SW480 (cell line): ENCODE data around the gene RBFA.
A peak's percentile ranks its signal among the peaks of the same experiment; 100 is the strongest.

Experiments
- DNase-seq: peaks from one replicate; pipeline ENCODE4 v3.0.0-alpha.2; 2016; ENCODE audit warnings: low spot score

The RBFA gene

DNA sequence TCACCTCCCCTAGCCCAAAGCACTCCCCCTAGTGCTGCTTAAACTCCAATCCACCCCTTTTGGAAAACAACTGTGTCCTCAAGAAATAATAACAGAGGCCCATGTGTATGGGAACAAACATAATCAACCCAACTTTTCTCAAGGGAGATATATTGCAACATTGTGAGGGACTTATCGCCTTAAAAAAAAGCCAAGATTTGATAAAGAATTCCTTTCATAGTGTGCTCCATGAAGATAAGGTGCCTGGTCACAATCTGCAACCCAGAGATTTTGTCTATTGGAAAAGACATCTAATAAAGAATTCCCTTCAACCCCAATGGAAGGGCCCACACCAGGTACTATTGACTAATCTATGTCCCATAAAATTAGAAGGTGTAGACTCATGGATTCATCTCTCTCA is 4.5 kb upstream of the RBFA start:
- DNase-seq, result no peak

DNA sequence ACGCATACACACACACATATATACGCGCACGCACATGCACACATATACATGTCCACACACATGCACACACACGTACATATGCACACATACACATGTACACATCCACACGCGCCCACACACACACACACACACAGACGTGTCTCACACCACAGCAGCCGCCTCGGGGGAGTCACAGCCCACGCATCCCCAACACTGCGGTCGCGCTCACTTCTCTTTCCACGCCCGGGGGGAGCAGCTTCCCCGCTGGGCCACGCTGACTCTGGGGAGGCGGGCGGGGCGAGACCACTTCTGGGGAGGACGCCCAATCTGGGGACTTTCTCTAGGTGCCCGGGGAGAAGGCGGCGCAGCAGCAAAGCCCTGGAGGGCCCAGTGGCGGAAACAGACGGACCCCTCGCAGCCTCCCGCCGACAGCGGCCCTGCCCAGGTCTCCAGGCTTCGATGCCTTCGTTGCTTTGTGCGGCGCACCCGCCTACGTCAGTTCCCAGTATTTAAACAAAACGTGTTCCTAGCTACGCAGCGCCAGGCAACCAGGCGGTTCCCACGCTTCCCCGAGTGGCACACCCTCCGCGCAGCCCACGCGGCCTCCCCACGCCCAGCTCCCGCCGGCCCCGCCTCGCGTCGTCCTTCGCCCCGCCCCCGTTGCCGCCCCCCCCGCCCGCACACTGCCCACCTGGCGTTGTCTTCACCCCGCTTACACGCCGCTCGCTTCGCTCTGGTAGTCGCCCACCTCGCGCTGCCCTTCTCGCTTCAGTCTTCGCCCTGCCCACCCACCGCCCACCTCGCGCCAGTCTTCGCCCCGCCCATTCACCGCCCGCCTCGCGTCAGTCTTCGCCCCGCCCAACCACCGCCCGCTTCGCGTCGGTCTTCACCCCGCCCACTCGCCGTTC is 810 bp upstream of the RBFA start:
- DNase-seq, result peak; percentile 1

DNA sequence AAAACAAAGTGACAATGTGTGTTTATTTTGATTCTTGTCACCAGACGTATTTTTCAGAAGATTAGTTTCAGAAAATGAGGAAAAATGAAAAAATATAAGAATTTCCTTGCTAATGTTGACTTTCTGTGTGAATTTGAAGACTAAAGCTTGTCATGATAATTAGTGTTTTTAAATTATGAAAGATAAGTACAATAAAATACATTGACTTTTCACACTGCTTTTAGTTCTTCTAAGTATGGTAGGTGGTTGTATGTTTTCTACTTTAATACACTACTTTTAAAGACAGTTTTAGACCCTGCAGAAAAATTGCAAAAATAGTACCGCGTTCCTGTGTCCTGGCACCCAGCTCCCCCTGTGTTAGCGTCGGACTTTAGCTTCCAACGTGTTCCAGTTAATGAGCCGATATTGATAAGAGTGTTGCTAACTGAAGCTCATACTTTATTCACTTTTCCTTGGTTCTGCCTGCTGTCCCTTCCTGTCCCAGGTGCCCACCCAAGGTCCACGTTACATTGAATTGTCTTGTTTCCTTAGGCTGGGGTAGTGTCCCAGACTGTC is 695 bp downstream of the RBFA start:
- DNase-seq, result no peak

DNA sequence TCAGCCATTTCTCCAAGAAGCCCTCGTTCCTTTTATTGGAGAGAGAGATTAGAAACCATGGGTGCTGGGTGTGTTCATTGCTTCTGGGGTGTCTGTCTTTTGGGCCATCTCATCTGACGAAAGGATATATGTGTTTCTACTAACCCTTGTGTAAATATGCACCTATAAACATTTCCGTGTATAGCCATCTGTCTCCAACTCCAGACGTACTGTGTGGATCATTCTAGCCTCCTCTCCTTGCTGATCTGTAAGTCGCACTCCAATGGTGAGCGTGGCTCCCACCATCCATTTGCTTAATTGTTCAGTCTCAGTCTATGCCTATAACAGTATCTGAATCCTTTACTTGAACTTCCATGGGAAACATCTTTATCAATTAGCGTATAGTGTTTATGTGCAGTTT is 1.8 kb downstream of the RBFA start:
- DNase-seq, result no peak

DNA sequence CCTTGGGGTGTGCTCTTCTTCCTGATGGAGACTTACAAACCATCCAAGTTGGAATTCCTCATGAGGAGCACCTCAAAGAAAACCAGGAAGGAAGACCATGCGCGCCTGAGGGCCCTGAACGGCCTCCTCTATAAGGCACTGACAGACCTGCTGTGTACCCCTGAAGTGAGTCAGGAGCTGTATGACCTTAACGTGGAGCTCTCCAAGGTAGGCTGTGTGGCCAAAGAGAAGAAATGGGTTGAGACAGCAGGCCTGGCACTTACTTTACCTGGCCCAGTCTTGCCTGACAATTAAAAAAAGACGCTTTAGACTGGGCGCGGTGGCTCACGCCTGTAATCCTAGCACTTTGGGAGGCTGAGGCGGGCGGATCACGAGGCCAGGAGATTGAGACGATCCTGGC is 3.1 kb downstream of the RBFA start:
- DNase-seq, result no peak

DNA sequence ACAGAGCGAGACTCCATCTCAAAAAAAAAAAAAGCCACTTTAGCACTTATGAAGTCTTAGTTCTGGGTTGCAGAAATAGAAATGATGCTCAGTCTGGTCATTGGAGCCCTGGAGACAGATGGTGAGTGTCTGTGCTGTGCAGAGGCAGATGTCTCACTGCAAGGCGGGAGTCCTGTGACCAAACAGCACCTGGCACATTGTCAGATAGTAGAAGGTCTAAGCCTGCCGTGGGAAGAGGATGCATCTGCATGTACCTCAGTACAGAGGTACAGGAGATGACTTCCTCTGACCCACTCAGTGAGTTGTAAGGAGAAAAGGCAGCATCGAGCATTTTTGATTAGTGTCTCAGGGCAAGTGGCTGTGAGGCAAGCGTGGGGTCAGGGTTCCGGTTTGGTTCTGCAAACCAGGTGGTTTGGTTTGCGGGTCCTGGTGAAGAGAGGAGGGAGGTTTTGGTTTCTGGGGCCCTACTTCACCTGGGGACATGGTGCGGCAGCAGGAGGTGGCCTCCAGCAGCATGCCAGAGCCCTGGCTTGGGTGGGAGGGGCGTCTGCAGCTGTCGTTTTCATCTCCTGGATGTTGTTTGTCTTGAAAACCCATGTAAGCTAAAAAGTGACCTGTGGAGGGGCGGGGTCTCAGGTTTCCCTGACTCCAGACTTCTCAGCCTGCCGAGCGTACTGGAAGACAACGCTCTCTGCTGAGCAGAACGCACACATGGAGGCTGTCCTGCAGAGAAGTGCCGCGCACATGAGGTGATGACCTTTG is 3.8 kb downstream of the RBFA start:
- DNase-seq, result no peak

DNA sequence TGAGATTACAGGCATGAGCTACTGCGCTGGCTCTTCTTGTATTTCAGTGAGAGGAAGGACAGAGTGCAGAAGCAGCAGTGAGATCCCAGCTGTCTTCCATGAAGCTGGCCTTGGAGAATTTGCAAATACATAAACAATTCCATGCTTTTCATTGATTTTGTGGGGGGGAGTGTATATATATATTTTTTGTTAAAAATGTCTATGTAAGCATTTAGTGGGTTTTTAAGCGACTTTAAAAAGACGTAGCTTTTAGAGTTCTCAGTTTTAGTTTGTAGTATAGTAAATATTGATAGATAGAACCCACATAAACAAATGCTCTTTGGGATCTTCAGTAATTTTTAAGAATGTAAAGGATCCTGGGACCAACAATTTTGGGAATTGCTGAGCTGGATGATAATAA is 6.3 kb downstream of the RBFA start:
- DNase-seq, result no peak

DNA sequence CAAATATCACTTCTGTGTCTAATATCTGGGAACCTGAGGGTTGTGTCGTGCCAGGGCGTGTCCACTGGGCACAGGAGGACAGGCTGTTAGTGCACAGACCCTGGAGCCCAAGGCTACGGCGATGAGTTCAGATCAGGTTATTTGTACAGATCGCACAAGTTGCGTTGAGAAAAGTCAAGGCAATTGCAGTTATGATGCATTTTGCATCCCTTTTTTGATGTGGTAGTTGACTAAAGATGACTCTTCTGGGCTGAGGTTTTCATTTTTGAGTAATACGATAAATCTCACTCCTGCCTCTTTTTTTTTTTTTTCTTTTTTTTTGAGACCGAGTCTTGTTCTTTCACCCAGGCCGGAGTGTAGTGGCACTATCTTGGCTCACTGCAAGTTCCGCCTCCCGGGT is 7.2 kb downstream of the RBFA start:
- no peak for DNase-seq

DNA sequence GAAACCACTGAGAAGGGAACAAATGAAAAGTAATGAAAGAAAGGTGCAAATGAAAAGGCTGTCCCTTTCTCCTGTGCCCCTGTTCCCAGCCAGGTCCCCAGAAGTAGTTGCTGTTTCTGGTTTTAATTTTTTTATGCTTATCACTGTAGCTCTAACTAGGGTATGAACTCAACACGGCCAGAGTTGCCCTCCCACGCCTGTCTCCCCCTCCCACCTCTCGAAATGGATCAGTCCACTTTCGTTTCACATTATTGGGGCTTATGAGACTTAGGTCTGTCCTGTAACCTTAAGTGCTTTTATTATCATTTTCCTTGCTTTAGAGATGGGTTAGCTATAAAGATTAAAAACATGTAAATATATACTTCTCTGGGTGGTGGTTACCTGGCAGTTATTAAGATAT is 8.6 kb downstream of the RBFA start:
- DNase-seq, result no peak

DNA sequence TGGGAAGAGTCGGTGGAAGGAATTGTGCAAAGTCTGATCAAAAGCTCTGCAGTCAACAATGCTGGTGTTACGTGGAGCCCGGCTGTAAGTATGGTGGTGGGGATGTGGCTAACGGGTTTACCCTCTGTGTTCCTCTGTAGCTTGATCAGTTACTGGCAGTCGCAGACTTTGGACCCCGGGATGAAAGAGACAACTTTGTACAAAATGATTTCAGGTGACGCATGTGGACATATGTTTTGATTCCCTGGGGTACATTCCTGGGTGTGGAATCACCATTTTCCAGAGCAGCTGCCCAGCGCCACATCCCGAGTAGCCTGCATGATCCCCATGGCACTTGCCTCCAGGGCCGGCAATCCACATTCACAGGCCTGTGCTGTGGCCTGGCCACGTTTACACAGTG is 9.8 kb downstream of the RBFA start:
- DNase-seq, result no peak

DNA sequence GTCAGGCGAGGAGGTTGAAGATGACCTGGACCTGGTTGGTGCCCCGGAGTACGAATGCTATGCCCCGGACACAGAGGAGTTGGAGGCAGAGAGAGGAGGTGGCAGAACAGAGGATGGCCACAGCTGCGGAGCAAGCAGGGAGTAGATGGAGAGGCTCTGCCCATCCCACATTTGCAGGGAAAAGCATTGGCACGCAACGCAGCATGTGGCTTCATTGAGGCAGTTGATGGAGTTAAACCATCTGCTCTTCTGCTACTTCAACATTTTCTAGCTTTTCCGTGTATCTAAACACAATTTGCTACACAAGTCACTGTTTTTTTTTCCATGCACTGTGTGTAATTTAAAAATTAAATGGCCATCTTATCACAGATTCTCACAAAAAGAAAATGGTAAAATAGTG is 11.8 kb downstream of the RBFA start:
- DNase-seq, result no peak

DNA sequence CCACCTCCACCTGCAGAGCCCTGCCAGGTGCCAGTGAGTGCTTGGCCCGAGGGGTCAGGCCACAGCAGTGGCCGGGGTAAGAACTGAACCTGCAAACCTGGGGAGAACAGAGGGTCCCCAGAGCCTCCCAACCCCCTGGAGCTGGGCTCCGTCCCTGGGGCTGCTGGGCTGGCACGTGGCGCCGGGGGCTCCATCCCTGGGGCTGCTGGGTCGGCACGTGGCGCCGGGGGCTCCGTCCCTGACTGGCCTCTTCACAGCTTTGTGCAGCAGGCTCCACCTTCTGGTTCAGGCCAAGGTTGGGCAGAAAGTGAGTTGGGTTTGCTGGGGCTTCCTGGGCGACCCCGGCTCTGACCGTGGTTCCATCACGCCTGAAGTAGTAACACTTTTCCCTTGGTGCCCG is 12.2 kb downstream of the RBFA start:
- DNase-seq, result no peak

DNA sequence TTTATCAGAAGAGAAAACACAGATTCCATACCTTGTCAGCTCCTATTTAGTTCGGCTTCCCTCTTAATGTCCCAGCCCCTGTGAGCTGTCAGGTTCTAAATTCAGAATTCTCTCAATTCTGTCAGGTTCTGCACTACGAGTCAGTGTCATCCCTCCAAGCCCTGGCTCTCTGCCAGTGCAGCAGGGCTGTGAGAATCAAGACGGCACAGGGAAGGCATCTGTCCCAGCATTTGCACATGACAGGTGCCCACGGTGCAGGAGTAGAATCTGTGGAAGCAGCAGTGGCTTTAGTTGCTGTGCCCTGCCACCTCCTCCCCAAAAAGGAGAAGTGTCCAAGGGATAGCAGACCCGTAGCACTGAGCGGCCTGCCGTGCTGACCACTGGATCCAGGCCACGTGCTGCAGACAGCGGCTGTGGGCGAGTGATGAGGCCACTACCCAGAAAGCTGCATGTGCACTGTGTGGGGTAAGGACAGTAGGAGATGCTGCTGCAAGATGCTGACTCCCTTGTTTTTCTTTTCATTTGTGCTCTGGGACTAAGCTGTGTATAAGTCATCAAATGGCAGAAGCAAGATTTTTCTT is 12.8 kb downstream of the RBFA start:
- no peak for DNase-seq

DNA sequence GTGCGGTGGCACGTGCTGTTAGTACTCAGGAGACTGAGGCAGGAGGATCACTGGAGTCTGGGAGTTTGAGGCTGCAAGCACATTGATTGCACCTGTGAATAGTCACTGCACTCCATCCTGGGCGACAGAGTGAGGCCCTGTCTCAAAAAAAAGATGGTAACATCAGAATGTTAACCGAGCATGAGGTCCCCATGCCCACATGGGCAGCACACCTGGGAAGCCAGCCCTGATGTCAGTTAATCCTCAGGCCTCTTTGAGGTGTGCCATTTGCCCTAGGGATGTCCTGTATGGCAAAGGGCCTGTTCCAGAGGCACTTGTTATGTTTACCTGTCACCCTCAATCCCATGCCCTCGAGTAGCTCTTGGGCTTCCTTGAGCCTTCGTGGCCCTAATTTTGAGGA is 16.6 kb downstream of the RBFA start:
- DNase-seq, result no peak

DNA sequence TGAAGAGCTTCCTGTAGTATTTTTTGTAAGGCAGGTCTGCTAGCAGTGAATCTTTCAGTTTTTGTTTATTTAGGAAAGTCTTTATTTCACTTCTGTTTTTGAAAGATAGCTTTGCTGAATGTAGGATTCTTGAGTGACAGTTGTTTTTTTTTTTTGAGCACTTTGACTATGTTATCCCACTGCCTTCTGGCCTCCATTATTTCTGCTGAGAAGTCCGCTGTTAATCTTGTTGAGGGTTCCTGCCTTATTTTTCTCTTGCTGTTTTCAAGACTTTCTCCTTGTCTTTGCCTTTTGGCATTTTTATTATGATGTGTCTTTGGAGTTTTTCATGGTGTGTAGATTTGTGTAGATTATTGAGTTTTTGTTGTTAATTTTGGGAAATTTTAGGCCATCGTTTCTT is 21.9 kb downstream of the RBFA start:
- DNase-seq, result no peak

DNA sequence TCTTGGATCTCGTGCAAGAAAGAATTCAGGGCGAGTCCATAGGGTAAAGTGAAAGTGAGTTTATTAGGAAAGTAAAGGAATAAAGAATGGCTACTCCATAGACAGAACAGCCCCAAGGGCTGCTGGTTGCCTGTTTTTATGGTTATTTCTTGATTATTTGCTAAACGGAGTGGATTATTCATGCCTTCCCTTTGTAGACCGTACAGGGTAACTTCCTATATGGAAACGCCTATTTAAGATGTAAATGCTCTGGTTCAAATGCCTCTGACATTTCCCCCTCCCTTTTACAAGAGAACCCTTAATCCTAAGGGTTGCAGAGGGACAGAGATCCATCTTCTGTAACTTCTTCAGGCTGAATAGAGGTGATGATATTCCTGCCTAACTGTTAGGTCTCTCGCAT is 25.7 kb downstream of the RBFA start:
- no peak for DNase-seq

DNA sequence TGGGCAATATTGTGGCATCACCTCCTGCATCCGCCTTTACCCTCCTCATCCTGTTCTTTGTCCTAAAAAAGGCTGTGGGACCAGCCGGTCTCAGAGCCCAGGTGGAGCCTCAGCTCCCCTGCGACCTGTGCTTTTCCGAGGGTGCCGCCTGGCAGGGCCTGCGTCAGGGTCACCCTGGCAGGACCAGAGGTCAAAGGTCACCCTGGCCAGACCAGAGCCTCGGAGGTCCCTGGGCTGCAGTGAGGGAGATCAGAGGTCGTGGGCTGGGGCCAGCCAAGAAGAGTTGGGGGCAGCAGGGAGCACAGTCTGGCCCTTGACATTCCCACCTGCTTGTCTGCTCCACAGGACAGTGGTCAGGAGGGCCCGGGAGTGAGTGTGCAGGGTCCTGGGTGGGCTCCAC is 31.5 kb downstream of the RBFA start:
- no peak for DNase-seq

DNA sequence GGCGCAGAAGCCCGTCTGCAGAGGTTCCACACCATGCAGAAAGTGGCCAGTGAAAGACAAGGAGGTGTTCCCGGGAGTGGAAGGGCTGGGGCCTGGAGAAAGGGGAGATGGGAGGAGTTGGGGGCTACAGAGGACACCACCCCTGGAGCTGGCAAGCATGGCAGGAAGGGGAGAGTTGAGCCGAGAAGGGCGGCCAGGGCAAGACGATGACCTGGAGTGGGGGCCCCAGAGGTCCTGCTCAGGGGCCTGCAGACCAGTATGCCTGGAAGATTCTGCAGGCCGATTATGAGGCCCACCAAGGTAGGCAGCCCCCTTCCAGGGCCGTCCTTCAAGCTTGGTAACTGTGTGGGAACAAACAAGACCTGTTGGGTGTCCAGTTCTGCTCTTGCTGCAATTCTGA is 33.1 kb downstream of the RBFA start:
- no peak for DNase-seq

DNA sequence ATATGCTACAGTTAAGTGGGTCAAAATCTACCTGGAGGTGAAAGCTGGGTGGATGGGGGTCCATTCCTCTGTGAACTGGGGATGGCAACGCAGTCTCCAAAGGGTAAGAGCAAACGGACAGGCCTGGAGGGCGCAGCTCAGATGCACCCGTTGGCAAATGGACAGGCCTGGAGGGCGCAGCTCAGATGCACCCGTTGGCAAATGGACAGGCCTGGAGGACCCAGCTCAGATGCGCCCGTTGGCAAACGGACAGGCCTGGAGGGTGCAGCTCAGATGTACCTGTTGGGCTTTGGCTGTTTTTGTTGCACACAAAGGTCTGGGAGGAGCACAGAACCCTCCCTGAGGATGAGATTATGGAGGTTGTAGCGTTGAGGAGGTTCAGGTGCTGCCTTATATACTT is 33.7 kb downstream of the RBFA start:
- no peak for DNase-seq

DNA sequence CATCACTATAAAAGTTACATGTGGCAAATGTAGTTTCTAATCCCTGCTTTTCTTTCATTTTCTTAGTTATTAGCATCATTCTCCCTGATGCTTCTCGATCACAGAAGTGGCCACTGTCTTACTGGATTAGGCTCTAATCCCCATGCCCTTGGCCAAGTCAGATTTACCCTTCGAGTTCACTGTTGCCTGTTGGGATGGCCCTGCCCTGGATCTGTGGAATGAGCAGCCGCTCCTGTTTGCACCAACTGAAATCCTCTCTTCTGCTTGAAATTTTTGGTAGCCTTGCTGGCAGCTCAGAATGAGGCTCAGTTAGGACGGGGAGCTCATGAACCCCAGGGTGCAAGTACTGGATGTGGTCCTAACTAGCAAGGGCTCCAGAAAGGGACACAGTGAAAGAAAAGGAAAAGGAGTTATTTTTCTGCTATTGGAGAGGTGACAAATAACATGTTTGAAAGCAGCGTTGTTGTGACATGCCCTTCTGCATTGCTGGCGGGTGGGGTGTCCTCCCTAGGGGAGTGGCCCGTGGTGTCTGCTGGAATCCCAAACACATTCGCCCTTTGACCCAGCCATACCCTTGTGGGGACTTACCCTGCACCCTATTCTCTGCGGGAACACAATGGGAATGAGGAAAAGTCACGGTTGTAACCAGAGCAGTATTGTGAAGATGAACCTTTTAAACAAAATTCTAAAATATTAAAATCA is 34.5 kb downstream of the RBFA start:
- DNase-seq, result peak; percentile 27

DNA sequence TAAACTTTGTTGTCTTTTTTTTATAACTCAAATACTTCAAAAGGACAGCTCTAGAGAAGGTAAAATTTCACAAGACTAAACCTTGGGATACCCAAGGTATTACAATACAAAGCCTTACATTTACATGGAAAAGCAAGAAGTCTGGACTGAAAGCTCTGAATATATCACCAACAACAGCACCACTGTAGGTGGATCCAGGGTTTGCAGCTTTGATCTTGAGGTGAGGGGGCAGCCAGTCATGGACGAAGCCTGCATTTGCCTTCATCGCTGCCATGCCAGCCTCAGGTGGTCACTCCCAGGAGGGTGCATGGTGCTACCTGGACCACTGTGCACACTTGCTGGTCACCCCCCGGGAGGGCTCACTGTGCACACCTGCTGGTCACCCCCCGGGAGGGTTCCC is 36.6 kb downstream of the RBFA start:
- no peak for DNase-seq

DNA sequence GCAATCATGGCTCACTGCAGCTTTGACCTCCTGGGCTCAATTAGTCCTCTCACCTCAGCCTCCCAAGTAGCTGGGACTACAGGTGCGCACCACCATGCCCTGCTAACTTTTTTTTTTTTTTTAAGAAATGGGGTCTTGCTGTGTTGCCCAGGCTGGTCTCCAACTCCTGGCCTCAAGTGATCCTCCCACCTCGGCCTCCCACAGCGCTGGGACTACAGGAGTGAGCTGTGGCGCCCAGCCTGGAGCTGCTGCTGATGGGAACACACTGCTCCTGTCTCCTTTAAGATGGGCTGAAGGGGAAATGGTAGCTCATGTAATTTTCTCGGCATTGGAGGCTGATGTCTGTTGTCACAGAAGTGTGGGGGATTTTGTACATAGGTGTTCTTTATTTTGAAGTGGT is 39.9 kb downstream of the RBFA start:
- DNase-seq, result no peak
